PC-3 (cell line): ENCODE results near the gene NKIRAS1.

Experiments used
- EZH2 ChIP-seq: fragments of 300-600 bp; sonication (generic); IDR thresholded peaks from one replicate; pipeline ENCODE4 v1.6.1; 2017; ENCODE audit warnings: antibody characterized with exemption, mild to moderate bottlenecking, low read length; ENCODE audit not compliant: unreplicated experiment
- EZH2phosphoT487 ChIP-seq: fragments of 300-600 bp; sonication (generic); IDR thresholded peaks from 2 replicates; pipeline ENCODE4 v1.6.1; 2018; ENCODE audit warnings: mild to moderate bottlenecking, antibody characterized with exemption, low read length, borderline replicate concordance
- TF ChIP-seq, protein P1 (sequence below): fragments of 300-600 bp; sonication (generic); conservative IDR thresholded peaks from 2 replicates; pipeline ENCODE4 v1.5.1; 2017; ENCODE audit warnings: antibody characterized with exemption, low read depth, mild to moderate bottlenecking, low read length

- TF ChIP-seq, protein P1, sequence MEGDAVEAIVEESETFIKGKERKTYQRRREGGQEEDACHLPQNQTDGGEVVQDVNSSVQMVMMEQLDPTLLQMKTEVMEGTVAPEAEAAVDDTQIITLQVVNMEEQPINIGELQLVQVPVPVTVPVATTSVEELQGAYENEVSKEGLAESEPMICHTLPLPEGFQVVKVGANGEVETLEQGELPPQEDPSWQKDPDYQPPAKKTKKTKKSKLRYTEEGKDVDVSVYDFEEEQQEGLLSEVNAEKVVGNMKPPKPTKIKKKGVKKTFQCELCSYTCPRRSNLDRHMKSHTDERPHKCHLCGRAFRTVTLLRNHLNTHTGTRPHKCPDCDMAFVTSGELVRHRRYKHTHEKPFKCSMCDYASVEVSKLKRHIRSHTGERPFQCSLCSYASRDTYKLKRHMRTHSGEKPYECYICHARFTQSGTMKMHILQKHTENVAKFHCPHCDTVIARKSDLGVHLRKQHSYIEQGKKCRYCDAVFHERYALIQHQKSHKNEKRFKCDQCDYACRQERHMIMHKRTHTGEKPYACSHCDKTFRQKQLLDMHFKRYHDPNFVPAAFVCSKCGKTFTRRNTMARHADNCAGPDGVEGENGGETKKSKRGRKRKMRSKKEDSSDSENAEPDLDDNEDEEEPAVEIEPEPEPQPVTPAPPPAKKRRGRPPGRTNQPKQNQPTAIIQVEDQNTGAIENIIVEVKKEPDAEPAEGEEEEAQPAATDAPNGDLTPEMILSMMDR: no peak
- TF ChIP-seq EZH2phosphoT487: no peak
- no peak for TF ChIP-seq EZH2
These were observed 35.9 kb upstream of the NKIRAS1 start for GRCh38 chr3:23952646-23953045.
